IPS-18c (cell line): ENCODE data around the gene ARL4D.
"Not testable (repeated sequence)": the region's sequence is repeated elsewhere in the genome, so short reads cannot be mapped to it uniquely, and the experiment has no call there.

Experiments
- H3K4me3 ChIP-seq: 2 replicates; pipeline ENCODE4 v1.7.0; 2013; ENCODE audit warnings: low read depth, mild to moderate bottlenecking, low read length, moderate library complexity; ENCODE audit not compliant: insufficient read depth
- H3K9me3 ChIP-seq: one replicate; pipeline ENCODE4 v1.6.1; 2013; ENCODE audit warnings: mild to moderate bottlenecking, low read length, moderate library complexity; ENCODE audit not compliant: control insufficient read depth, insufficient read depth

The ARL4D gene

DNA sequence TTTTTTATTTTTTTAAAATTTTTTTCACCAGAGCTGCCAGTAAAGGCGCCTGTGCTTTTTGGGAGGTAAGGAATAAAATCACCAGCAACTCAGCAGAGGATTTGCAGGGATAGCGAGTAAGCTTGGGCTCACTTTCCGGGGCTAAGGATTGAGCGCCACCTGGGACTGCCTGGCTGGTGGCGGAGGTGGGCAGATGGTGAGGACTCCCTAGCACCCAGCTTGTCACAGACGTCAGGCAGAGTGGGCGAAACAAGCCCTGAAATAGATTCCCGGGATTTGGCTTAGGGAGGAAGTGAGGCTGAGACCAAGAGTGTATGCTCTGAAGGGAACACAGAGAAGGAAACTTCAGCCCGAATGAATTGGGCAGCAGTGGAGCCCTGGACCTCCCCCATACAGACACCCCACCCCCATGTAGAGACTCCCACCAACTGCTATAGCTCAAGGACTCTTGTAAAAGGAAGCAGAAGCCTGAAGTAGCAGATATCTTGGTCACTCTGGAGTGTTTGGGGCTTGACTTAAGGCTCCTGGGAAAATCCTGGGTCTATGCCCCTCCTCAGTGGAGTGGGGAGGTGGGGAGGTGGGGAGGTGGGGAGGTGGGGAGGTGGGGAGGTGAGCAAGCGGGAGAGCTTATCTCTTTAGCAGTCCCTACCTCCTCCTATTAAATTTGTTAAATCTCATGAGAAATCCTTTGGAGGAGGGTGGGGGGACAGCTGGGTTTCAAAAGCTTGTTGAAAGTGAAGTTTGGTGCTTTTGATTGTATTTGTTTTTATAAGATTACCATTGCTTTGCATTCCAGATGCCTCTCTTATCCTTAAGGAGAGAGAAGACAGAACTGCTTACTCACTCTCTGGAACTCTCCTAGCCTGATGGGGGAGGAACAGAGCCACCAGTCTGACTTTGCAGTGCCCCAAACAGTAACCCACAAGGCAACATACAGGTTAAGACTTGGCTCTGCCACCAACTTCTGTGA, 8.2 kb downstream of the ARL4D start:
- Histone ChIP-seq H3K4me3 (no peak overlapping the region), H3K9me3 (peaks cover 2% of the 10 kb centered on the region)

DNA sequence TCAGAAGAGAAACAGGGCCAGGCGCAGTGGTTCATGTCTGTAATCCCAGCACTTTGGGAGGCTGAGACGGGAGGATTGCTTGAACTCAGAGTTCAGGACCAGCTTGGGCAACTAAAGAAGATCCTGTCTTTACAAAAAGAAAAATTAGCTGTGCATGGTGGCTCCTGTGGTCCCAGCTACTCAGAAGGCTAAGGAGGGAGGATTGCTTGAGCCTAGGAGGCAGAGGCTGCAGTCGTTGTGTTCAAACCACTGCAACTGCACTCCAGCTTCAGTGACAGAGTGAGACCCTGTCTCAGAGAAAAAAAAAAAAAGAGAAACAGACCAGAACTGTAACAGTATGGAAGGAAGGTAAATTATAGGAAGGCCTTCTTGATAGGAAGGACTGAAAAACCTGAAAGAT, 10.3 kb downstream of the ARL4D start:
- Histone ChIP-seq H3K9me3 (no peaks in the 10 kb centered on the region), H3K4me3 (no peak overlapping the region)

DNA sequence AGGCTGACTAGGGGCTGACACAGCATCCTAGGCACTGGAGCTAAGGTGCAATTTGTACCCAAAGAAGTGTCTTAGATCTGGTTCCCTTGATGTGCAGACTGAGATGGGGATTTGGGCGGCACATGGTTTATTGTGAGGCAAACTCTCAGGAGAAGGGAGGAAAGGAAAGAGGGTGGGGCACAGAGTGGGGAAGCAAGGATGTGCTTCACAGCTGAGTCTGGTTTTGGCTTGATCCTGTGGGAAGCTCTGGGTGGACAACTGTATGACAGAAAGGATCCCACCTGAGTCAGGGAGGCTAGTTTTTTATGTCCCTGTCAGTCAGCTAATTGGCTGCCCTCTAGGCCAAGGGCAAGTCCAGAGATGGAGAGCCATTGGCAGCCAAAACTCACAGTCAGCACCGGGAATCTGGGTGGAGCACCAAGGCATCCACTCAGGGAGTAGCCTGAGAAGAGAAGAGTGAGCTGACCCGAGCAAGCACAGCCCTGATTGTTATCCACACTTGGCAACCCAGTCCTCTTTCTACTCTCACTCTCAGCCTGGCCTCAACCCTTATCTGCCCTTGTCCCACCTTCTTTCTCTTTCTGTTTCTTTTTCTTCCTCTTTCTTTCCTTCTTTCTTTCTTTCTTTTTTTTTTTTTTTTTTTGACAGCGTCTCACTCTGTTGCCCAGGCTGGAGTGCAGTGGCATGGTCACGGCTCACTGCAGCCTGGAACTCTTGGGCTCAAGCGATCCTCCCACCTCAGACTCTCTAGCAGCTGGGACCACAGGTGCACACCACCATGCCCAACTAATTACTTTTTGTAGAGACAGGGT, 12.0 kb downstream of the ARL4D start:
- Histone ChIP-seq H3K4me3 (no peak overlapping the region), H3K9me3 (no peaks in the 10 kb centered on the region)

DNA sequence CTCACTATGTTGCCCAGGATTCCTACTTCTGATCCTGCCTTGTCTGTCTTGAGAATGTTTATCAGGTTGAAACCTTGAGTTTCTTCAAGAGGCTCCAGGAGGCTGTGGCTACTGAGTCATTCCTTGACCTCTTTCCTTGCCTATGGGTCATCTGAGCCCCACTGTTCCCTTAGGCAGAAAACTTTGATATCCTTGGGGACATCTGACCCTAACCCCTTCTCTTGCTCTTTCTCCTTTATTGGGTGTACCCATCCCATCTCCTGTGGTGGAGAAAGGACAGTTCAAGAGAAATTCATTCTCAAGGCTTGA, 12.5 kb downstream of the ARL4D start:
- H3K4me3 ChIP-seq, result no peak overlapping the region
- no peaks in the 10 kb centered on the region for H3K9me3 ChIP-seq

DNA sequence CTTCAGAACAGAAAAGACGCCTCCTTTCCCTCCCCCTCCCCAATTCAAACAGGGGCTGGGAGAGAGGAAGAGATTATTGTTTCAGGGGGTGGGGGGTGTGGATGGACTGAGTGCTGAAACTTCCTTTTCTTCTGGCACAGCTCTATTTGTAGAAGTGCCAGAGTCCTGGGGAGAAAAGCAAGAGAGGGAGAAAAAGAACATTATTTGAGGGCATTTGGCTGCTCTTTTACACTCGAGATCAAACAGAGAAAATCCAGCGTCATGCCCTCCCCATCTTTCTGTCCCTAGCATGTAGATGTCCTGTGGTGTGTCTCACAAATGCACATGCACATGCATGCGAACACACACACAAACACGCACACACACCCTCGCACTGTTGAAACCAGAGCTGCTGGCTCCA, 13.0 kb downstream of the ARL4D start:
- Histone ChIP-seq H3K4me3 (no peak overlapping the region), H3K9me3 (no peaks in the 10 kb centered on the region)

DNA sequence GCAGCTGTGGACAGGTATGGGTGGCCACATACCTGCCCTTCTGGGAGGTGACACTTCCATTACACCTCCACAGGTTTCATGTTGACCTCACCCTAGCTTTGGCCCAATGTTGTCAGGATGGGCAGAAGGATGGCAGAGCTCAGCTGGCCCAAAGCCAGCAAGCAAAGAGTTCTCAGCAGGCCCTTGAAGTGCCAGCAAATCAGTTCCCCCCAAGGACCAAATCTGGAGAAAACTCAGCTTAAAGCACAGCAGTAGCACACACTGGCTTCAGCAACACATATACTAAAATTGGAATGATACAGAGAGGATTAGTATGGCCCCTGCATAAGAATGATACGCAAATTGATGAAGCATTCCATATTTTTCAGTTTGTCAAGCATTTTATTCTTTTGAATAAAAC, 13.4 kb downstream of the ARL4D start:
- Histone ChIP-seq H3K9me3 (no peaks in the 10 kb centered on the region), H3K4me3 (no peak overlapping the region)

DNA sequence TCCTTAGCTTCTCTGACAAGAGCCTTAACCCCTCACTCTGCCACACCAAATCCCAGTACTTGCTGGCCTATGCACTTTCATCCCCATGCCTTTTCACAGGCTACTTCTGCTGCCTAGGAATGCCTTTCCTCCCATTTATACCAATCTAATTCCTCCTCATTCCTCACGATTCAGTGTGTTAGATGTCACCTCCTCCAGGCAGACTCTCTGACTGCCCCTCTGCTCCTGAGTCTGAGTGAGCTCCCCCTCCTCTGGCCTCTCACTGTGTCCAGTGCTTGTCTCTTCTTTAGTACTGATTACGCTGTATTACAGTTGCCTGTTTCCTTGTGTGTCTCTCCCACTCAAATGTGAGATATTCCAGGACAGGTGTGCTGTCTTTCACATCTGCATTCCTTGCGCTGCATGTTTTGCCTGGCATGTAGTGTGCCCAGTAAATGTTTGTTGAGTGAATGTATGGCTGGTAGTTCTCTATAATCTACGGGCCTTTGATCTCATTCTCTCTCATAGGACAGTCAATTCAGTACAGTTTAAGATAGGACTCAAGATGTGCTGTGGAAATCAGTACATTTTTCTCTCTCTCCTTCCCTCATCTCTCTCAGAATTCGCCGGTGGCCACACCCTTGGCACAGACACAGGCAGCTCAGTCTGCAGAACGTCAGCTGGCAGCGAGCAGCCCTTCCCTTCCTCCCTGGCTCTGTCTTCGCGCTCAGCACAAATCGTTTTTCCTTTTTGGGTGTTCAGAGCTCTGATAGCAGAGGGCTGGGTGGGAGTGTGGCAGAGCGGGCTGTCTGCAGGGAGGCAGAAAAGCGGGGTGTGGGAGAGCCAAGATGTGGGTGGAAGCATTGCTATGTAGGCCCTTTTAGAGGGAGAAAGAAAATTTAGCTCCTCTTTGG, 18.5 kb downstream of the ARL4D start:
- Histone ChIP-seq H3K4me3 (no peak overlapping the region), H3K9me3 (no peaks in the 10 kb centered on the region)

DNA sequence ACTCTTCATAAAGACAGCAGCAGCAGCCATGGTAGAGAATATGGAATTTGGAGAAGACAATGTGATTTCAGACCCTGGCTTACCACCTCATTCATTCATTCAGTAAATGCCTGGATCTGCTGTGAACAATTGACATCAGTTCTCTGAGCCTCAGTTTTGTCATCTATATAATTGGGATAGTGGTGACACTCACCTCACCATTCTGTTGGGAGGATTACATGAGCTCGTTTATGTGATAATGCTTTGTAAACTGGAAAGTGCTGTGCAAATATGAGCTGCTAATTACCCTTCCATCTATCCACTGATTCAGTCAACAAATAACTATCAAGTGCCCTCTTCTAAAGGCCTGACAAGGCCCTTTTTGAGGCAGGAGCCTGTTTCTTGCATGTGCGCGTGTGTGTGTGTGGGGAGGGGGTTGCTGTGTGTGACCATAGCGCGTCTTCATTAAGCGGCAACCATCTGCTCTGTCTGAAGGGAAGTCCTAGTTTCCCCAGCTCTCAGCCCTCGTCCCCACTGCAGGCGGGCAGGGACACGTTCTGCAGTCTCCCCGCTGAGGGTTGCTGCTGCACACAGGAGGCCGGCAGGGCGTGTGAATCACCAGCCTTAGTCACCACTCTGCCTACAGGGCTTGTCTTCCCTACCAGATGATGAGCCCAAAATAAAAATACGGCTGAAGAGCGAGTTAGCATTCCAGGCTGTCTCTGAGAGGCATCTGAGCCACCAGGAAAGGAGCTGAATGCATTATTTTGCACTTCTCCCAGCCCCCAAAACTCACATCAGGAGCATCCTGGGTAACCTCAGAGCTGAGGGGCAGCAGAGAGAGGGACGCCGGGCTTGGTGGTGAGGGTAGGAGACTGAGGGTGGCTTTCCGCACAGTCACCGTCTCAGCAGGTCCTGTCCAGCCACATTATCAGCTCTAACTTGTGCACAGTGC, 19.9 kb downstream of the ARL4D start:
- H3K9me3 ChIP-seq, result no peaks in the 10 kb centered on the region
- no peak overlapping the region for H3K4me3 ChIP-seq

DNA sequence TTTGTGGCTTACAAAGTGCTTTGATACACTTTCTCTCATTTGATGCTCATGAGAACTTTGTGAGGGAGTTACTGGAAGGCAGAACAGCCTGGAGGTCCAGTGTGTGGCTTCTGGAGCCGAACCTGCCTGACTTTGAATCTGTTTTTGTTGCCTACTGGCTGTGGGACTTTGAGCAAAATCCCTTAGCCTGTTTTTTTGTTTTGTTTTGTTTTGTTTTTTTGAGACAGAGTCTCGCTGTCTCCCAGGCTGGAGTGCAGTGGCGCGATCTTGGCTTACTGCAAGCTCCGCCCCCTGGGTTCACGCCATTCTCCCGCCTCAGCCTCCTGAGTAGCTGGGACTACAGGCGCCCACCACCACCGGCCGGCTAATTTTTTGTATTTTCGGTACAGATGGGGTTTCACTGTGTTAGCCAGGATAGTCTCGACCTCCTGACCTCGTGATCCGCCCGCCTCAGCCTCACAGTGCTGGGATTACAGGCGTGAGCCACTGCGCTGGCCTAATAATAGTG, 20.6 kb downstream of the ARL4D start:
- H3K4me3 ChIP-seq, result not testable (repeated sequence)

DNA sequence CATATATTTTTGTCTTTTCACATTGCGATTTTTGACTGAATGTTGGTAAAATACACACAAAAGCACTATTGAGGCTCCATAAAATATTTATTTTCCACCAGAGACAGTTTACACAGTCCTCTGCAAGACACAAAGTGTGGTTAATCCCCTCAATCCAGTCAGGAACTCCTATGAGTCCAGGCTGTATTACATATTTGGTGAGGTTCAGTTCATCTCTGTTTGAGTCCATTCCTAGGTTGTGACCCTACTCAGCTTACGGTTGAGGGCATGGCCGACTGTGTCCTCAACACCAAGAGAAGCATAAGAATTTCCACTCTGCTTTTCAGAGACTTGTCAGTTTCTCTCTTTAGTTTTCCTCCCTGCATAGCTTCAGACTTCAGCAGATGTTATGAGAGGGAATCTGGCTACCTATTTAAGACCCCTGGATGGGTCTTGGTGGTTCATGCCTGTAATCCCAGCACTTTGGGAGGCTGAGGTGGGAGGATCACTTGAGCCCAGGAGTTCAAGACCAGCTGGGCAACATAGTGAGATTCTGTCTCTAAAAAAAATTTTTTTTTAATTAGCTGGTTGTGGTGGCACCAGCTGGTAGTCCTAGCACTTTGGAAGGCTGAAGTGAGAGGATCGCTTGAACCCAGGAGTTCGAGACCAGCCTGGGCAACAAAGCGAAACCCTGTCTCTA, 25.1 kb downstream of the ARL4D start:
- Histone ChIP-seq H3K4me3 (no peak overlapping the region), H3K9me3 (no peaks in the 10 kb centered on the region)

More for the DNA sequence above, 20.6 kb downstream of the ARL4D start:
- not testable (repeated sequence) for H3K9me3 ChIP-seq

DNA sequence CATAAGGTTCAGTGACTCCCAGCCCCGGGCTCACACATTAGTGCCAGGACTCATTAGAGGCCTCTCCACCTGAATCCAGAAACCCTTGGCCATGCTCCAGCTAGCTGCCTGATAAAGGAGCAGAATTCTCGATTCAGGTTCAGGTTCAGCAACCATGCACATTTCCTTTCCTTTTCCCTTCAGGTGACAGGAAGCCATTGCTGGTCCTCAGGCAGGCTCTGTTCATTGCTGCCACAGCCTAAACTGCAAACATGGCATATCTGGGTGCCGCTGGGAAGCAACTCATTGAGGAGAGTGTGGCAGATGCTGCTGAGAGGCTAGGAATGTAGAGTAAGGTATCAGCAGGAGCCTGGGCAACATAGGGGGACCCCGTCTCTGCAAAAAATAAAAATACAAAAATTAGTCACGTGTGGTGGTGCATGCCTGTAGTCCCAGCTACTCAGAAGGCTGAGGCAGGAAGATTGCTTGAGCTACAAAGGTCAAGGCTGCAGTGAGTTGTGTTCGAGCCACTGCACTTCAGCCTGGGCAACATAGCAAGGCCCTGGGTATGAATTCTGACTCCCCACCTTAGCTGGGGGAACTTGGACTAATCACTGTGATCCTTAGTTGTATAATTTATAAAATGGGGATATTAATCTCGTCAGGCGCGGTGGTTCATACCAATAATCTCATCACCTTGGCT, 28.7 kb downstream of the ARL4D start:
- H3K4me3 ChIP-seq, result no peak overlapping the region
- H3K9me3 ChIP-seq, result no peaks in the 10 kb centered on the region

DNA sequence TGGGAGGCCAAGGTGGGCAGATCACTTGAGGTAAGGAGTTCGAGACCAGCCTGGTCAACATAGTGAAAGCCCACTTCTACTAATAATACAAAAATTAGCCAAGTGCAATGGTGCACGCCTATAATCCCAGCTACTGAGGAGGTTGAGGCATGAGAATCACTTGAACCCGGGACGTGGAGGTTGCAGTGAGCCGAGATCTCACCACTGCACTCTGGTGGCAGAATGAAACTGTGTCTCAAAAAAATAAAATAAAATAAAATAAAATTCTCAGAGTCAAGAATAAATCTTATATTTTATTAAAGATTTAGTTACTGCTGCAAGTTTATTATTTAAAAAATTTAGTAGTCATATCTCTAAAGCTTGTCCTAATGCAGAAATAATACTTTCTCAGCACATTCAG, 29.7 kb downstream of the ARL4D start:
- Histone ChIP-seq H3K4me3 (no peak overlapping the region), H3K9me3 (no peaks in the 10 kb centered on the region)

DNA sequence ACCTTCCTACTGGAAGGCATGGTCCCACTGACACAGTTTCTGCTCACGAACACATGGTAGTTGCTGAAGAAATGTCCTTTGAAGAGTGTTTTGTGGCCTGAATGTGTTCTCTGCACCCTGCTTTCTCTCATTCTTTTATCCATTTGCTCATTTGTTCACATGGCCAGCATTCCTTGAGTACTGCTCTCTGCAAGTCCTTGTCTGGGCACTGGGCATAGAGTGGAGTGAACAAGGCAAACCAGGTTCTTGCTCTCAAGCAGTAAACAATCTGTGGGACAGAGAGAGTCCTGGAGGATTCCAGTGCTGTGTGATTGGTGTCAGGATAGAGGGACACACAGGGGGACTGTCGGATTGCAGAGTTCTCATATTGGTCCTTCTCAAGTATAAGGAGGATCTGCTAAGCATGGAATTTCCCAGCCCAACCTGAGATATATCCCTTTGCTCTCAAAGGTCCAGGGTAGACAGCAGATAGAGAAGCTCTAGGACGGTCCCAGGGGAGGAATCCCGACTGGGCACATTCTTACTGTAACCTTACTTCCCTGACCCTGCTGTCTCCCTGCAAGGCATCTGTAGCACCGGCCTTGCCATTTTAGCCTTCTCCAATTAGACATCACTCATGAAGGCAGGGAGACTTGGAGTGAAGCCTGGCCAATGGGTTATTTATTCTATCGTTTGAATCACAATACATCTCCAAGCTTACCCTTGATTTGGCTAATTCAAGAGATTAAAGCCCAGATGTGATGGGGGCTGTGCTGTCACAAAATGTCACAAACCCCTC, 32.3 kb downstream of the ARL4D start:
- no peak overlapping the region for H3K4me3 ChIP-seq
- no peaks in the 10 kb centered on the region for H3K9me3 ChIP-seq

DNA sequence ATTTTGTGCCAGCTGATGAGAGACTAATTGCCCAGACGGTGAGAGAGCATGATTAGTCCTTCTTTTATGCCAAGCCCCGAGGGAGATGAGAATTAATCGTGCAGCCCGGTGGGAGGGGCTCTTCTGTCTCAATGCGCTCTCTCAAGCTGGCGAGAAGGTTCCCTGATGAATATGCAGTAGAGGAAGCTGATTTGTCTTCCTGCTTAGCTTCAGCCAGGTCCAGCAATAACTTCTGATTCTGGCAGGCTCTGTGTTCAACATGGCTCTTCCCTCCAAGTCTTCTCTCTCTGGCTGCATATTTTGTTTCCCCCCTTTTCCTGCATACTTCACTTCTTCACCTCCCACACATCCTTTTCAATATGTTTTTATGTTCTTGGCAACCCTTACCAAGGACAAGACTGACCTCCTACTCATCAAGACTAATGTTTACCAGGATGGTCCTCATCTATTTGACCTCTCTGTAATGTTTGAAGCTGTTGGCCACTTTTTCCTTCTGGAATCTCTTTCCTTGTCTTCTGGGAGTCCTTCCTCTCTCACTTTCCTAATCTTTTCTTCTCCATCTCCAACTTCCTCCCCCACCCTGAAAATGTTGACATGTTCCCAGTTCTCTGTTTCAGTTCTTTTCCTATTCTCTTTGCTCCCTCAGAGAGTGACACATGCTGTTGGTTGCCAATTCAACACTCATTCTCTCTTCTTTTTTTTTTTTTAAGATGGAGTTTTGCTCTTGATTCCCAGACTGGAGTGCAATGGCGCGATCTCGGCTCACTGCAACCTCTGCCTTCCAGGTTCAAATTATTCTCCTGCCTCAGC, 33.1 kb downstream of the ARL4D start:
- Histone ChIP-seq H3K4me3 (no peak overlapping the region), H3K9me3 (no peaks in the 10 kb centered on the region)
